Prostate gland (tissue), 2 donors: Measurements from ENCODE around the gene TPPP2. TPM values are rescaled to one million over a fixed set of nuclear protein-coding genes. Genes with fewer than 3 reads are reported as not detected.
A peak's percentile ranks its signal among the peaks of the same experiment; 100 is the strongest.

Experiments
- DNase-seq: peaks from one replicate; pipeline ENCODE4 v3.0.0-alpha.2; 2019; ENCODE audit warnings: low spot score
- H3K27ac ChIP-seq, 2 donors: fragments of 200-600 bp; sonication (generic); 2 replicates each; pipeline ENCODE4 v1.5.1; 2017 to 2019
- H3K27me3 ChIP-seq: fragments of 200-600 bp; sonication (generic); replicated peaks from 2 replicates; pipeline ENCODE4 v1.5.1; 2019; ENCODE audit not compliant: insufficient read depth
- H3K36me3 ChIP-seq, 2 donors: fragments of 200-600 bp; sonication (generic); 1 replicate in 1 of 2; 2 replicates in 1 of 2; pipeline versions ENCODE4 v1.5.1 to v1.8.1; 2017 to 2019
- H3K4me1 ChIP-seq: fragments of 200-600 bp; sonication (generic); replicated peaks from 2 replicates; pipeline ENCODE4 v1.5.1; 2019
- H3K4me3 ChIP-seq, 2 donors: fragments of 200-600 bp; sonication (generic); 2 replicates each; pipeline ENCODE4 v1.5.1; 2017 to 2019
- H3K9me3 ChIP-seq: fragments of 200-600 bp; sonication (generic); 2 replicates; pipeline ENCODE4 v1.5.1; 2017
- CTCF ChIP-seq, 4 experiments: fragments of 200-600 bp in 2 of 4; fragments of 450-650 bp in 2 of 4; sonication (generic) in 2 of 4; IDR thresholded peaks; 1 replicate in 3 of 4; 2 replicates in 1 of 4; pipeline ENCODE4 v1.5.1; 2016 to 2019; ENCODE audit warnings: antibody characterized with exemption in 4 of 4, mild to moderate bottlenecking in 2 of 4, moderate library complexity in 2 of 4
- POLR2A ChIP-seq: fragments of 450-650 bp; IDR thresholded peaks from one replicate; pipeline ENCODE4 v1.6.1; 2016; ENCODE audit warnings: antibody characterized with exemption, mild to moderate bottlenecking
- POLR2AphosphoS5 ChIP-seq: sonication (generic); formaldehyde crosslinking; IDR thresholded peaks from one replicate; pipeline ENCODE4 v1.6.1; 2017; ENCODE audit warnings: antibody characterized with exemption
- WGBS: methylation state at CpG from one replicate; pipeline ENCODE4 v1.1.5; 2018; 5-methylcytosine and 5-hydroxymethylcytosine counted together
- intact Hi-C: fragments of 100-400 bp; cut with DNase I; formaldehyde crosslinking; loops from one replicate; pipeline ENCODE4 v1.14.2; 2022
- total RNA-seq, 2 donors: library from RNA; depleted of rRNA; stranded (reverse); fragments of >200 nt; gene quantifications; one replicate each; pipeline ENCODE4 v1.1.0, GENCODE V29; 2016

TPPP2 gene
- total RNA-seq, 2 donors from 2014 or later = 9.4 TPM; not detected in 1

- H3K4me1 ChIP-seq = no peaks in the 10 kb centered on the region
- 83% methylated on average over 3 of the region's 3 CpGs for WGBS
- intact Hi-C loops = no loop called here
- no peaks in the 10 kb centered on the region for H3K9me3 ChIP-seq
- H3K36me3 ChIP-seq = no peaks in the 10 kb centered on the region
- no peak overlapping the region for H3K27ac ChIP-seq
- no peaks in the 10 kb centered on the region for H3K27me3 ChIP-seq
- no peak for DNase-seq
- no peak for TF ChIP-seq POLR2A
- no peak for TF ChIP-seq CTCF (IDR thresholded peaks at IDR 0.05)
- no peak for TF ChIP-seq POLR2AphosphoS5
- H3K4me3 ChIP-seq = no peak overlapping the region
Observed at GRCh38 chr14:21061347-21061668, 31.3 kb downstream of the TPPP2 start.

- H3K27ac ChIP-seq = no peak overlapping the region
- intact Hi-C loops = no loop called here
- no peaks in the 10 kb centered on the region for H3K4me1 ChIP-seq
- no peak overlapping the region for H3K4me3 ChIP-seq
- TF ChIP-seq POLR2A (no peak), CTCF (IDR thresholded peaks at IDR 0.05) (no peak), POLR2AphosphoS5 (no peak)
- H3K27me3 ChIP-seq = no peaks in the 10 kb centered on the region
- WGBS = 62% methylated on average over 3 of the region's 3 CpGs
- H3K36me3 ChIP-seq = no peaks in the 10 kb centered on the region
- DNase-seq = no peak
- H3K9me3 ChIP-seq = no peaks in the 10 kb centered on the region
Observed at GRCh38 chr14:21063479-21063878, 33.5 kb downstream of the TPPP2 start.

DNA sequence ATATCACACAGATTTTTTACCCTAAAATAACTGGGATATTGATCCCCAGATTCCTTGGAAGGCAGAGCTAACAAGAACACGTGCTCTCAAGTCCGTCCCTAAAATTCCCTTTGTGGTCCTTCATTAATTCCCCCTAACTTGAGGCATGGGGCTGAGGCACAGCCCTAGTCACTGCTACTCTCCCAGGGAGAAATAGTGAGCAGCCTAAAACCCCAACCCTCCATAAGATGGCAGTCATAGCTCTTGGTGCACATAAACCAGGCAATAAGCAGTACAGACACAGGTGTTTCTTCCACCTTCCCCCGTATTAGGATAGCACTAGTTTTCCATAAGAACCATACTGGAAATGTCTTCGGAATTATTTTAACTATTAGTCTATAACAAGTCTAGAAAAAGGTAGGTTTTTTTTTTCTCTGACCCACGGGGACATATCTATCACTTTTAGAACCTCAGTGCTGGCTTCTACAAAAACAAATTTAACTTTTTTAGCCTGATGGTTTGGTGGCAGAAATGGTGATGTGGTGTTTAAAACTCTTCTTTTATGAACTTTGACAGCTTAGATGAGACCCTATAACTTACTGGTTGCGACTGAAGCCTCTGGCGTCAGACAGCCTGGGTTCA is 37.0 kb downstream of the TPPP2 start:
- Histone ChIP-seq H3K36me3 (no peaks in the 10 kb centered on the region), H3K9me3 (no peaks in the 10 kb centered on the region), H3K27me3 (no peaks in the 10 kb centered on the region), H3K4me3 (no peak overlapping the region), H3K27ac (no peak overlapping the region), H3K4me1 (peaks cover 15% of the 10 kb centered on the region)
- WGBS = 82% methylated on average over 7 of the region's 7 CpGs
- DNase-seq = no peak
- intact Hi-C loops = no loop called here
- TF ChIP-seq CTCF (IDR thresholded peaks at IDR 0.05) (no peak), POLR2A (no peak), POLR2AphosphoS5 (no peak)

- WGBS = 12% methylated on average over 45 of the region's 45 CpGs
- no peaks in the 10 kb centered on the region for H3K27me3 ChIP-seq
- H3K27ac ChIP-seq = peak overlapping the region; percentile 77 to 79
- H3K4me3 ChIP-seq = peak overlapping the region; percentile 51 to 62
- no peaks in the 10 kb centered on the region for H3K9me3 ChIP-seq
- H3K4me1 ChIP-seq = peaks cover 15% of the 10 kb centered on the region
- no peaks in the 10 kb centered on the region for H3K36me3 ChIP-seq
- peak; percentile 43 for DNase-seq
- no peak for TF ChIP-seq POLR2A
- no peak for TF ChIP-seq POLR2AphosphoS5
- TF ChIP-seq CTCF (IDR thresholded peaks at IDR 0.05) = peak; percentile 33 to 74 (median 58)
- intact Hi-C loops = loop anchor here (2.0 kb wide), 1 partner anchor 24 kb away; no protein-coding TSS in a partner anchor
Observed at GRCh38 chr14:21068521-21069387, 38.7 kb downstream of the TPPP2 start.
